IPS-20b (cell line): ENCODE data around the gene BAZ1B.
"Not testable (repeated sequence)": the region's sequence is repeated elsewhere in the genome, so short reads cannot be mapped to it uniquely, and the experiment has no call there.

ENCODE experiments used
- H3K27ac ChIP-seq: one replicate; pipeline ENCODE4 v1.5.1; 2013; ENCODE audit warnings: low read length
- H3K27me3 ChIP-seq: 2 replicates; pipeline ENCODE4 v1.6.1; 2013; ENCODE audit warnings: mild to moderate bottlenecking, low read length, inconsistent platforms; ENCODE audit not compliant: insufficient read depth
- H3K36me3 ChIP-seq: 2 replicates; pipeline ENCODE4 v1.6.1; 2013; ENCODE audit warnings: low read depth, mild to moderate bottlenecking, inconsistent platforms, low read length, moderate library complexity; ENCODE audit not compliant: insufficient read depth
- H3K4me1 ChIP-seq: 2 replicates; pipeline ENCODE4 v1.6.1; 2013; ENCODE audit warnings: mild to moderate bottlenecking, control low read depth, inconsistent platforms, low read length, moderate library complexity; ENCODE audit not compliant: insufficient read depth
- H3K4me3 ChIP-seq: 2 replicates; pipeline ENCODE4 v1.5.1; 2013; ENCODE audit warnings: mild to moderate bottlenecking, low read length, inconsistent platforms
- H3K9ac ChIP-seq: 2 replicates; pipeline ENCODE4 v1.6.1; 2013; ENCODE audit warnings: low read depth, mild to moderate bottlenecking, inconsistent platforms, low read length, moderate library complexity
- H3K9me3 ChIP-seq: 2 replicates; pipeline ENCODE4 v1.6.1; 2013; ENCODE audit warnings: mild to moderate bottlenecking, low read depth, low read length, inconsistent platforms; ENCODE audit not compliant: insufficient read depth

Gene BAZ1B

DNA sequence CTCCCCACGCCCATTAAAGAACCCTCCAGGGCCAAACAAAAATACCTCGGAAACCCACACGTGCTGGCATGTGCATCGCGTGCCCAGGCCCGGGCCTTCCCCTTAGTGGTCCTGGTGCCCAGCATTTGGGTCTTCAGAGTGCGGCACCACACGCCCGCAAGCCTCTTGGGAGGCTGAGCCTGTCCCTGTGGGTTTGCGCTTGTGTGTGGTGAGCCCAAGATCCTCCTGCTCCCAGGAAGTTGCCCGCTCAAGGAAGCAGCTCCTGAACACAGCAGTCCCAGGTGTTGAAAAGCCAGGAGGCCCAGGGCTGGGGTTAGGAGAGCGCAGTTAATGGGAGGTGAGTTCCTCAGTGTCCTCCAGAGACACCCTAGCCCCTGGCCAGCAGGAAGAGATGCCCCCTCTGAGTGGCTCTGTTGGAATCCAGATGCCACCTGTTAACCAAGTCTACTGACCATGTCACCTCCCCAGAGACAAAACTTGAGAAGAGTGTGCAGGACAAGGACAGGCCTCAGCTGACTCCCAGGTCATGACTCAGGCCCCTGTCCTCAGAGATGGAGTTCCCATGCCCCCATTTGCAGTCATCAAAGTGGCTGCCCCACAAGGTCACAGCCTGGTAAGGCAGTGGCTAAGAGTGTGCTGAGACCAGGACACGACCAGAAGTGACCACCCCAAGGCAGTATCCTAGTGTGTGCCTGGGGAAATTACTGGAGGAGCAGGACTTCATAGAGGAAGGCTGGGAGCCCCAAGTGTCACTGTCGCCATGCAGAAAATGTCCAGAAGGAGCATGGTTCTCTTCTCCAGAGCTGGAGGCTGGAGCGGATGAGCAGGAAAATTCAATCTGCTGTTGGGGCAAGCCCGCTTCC, 83.3 kb downstream of the BAZ1B start:
- Histone ChIP-seq H3K27ac (no peak overlapping the region), H3K4me3 (no peak overlapping the region), H3K27me3 (peaks cover 18% of the 10 kb centered on the region), H3K36me3 (peaks cover 42% of the 10 kb centered on the region), H3K4me1 (no peaks in the 10 kb centered on the region), H3K9ac (no peak overlapping the region), H3K9me3 (no peaks in the 10 kb centered on the region)

- Histone ChIP-seq H3K9ac (no peak overlapping the region), H3K27ac (no peak overlapping the region), H3K4me1 (no peaks in the 10 kb centered on the region), H3K4me3 (no peak overlapping the region), H3K9me3 (no peaks in the 10 kb centered on the region), H3K36me3 (peaks cover 33% of the 10 kb centered on the region), H3K27me3 (peaks cover 18% of the 10 kb centered on the region)
Measured at GRCh38 chr7:73437621-73438416, 84.3 kb downstream of the BAZ1B start.

- Histone ChIP-seq H3K27me3 (peaks cover 18% of the 10 kb centered on the region), H3K9ac (no peak overlapping the region), H3K4me1 (no peaks in the 10 kb centered on the region), H3K36me3 (peaks cover 26% of the 10 kb centered on the region), H3K4me3 (no peak overlapping the region), H3K27ac (no peak overlapping the region), H3K9me3 (no peaks in the 10 kb centered on the region)
Measured at GRCh38 chr7:73437091-73437490, 85.0 kb downstream of the BAZ1B start.

- no peak overlapping the region for H3K9ac ChIP-seq
- peaks cover 17% of the 10 kb centered on the region for H3K36me3 ChIP-seq
- H3K4me3 ChIP-seq, result no peak overlapping the region
- no peak overlapping the region for H3K27ac ChIP-seq
- H3K4me1 ChIP-seq, result no peaks in the 10 kb centered on the region
- H3K27me3 ChIP-seq, result peaks cover 18% of the 10 kb centered on the region
- no peaks in the 10 kb centered on the region for H3K9me3 ChIP-seq
Measured at GRCh38 chr7:73436031-73436929, 85.8 kb downstream of the BAZ1B start.

GRCh38 chr7:73435471-73436009, 86.6 kb downstream of the BAZ1B start:
- H3K4me1 ChIP-seq, result no peaks in the 10 kb centered on the region
- no peak overlapping the region for H3K4me3 ChIP-seq
- peaks cover 10% of the 10 kb centered on the region for H3K36me3 ChIP-seq
- H3K27me3 ChIP-seq, result peaks cover 18% of the 10 kb centered on the region
- H3K9ac ChIP-seq, result no peak overlapping the region
- no peaks in the 10 kb centered on the region for H3K9me3 ChIP-seq
- H3K27ac ChIP-seq, result no peak overlapping the region

DNA sequence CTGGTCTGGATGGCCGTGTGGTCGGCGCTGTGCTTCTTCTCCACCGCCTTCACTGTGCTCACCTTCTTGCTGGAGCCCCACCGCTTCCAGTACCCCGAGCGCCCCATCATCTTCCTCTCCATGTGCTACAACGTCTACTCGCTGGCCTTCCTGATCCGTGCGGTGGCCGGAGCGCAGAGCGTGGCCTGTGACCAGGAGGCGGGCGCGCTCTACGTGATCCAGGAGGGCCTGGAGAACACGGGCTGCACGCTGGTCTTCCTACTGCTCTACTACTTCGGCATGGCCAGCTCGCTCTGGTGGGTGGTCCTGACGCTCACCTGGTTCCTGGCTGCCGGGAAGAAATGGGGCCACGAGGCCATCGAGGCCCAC, 87.4 kb downstream of the BAZ1B start:
- Histone ChIP-seq H3K27me3 (peaks cover 18% of the 10 kb centered on the region), H3K9ac (no peak overlapping the region), H3K9me3 (no peaks in the 10 kb centered on the region), H3K4me3 (no peak overlapping the region), H3K27ac (no peak overlapping the region), H3K4me1 (no peaks in the 10 kb centered on the region; the same call in 1 of the 2 replicates), H3K36me3 (peaks cover 2% of the 10 kb centered on the region; the same call in 1 of the 2 replicates)

DNA sequence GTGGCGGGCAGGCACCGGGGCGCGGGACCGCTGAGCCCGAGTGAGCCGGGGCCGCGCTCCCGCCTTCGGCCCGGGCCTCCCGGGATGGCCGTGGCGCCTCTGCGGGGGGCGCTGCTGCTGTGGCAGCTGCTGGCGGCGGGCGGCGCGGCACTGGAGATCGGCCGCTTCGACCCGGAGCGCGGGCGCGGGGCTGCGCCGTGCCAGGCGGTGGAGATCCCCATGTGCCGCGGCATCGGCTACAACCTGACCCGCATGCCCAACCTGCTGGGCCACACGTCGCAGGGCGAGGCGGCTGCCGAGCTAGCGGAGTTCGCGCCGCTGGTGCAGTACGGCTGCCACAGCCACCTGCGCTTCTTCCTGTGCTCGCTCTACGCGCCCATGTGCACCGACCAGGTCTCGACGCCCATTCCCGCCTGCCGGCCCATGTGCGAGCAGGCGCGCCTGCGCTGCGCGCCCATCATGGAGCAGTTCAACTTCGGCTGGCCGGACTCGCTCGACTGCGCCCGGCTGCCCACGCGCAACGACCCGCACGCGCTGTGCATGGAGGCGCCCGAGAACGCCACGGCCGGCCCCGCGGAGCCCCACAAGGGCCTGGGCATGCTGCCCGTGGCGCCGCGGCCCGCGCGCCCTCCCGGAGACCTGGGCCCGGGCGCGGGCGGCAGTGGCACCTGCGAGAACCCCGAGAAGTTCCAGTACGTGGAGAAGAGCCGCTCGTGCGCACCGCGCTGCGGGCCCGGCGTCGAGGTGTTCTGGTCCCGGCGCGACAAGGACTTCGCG, 88.0 kb downstream of the BAZ1B start:
- H3K36me3 ChIP-seq, result no peaks in the 10 kb centered on the region; the same call in 1 of the 2 replicates
- no peak overlapping the region for H3K9ac ChIP-seq
- H3K9me3 ChIP-seq, result no peaks in the 10 kb centered on the region
- H3K27me3 ChIP-seq, result peaks cover 18% of the 10 kb centered on the region
- peaks cover under 1% of the 10 kb centered on the region; the same call in 1 of the 2 replicates for H3K4me1 ChIP-seq
- no peak overlapping the region for H3K27ac ChIP-seq
- H3K4me3 ChIP-seq, result peak overlapping the region; percentile 62; the same call in 1 of the 2 replicates

DNA sequence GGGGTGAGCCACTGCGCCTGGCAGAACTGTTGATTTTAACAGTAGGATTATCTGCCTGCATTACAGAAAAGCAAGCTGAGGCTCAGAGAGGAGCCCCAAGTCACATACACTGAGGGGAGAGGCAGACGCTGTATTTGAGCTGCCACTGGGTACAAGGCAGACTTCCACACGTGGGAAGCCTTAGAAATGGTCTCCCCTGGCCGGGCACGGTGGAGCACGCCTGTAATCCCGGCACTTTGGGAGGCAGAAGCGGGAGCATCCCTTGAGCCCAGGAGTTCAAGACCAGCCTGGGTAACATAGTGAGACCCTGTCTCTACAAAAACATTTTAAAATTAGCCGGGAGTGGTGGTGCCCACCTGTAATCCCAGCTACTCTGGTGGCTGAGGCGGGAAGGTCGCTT, 89.4 kb downstream of the BAZ1B start:
- Histone ChIP-seq H3K27ac (no peak overlapping the region), H3K4me3 (no peak overlapping the region), H3K9me3 (no peaks in the 10 kb centered on the region), H3K36me3 (no peaks in the 10 kb centered on the region), H3K4me1 (peaks cover 6% of the 10 kb centered on the region; the same call in 1 of the 2 replicates), H3K9ac (no peak overlapping the region), H3K27me3 (peaks cover 18% of the 10 kb centered on the region)

DNA sequence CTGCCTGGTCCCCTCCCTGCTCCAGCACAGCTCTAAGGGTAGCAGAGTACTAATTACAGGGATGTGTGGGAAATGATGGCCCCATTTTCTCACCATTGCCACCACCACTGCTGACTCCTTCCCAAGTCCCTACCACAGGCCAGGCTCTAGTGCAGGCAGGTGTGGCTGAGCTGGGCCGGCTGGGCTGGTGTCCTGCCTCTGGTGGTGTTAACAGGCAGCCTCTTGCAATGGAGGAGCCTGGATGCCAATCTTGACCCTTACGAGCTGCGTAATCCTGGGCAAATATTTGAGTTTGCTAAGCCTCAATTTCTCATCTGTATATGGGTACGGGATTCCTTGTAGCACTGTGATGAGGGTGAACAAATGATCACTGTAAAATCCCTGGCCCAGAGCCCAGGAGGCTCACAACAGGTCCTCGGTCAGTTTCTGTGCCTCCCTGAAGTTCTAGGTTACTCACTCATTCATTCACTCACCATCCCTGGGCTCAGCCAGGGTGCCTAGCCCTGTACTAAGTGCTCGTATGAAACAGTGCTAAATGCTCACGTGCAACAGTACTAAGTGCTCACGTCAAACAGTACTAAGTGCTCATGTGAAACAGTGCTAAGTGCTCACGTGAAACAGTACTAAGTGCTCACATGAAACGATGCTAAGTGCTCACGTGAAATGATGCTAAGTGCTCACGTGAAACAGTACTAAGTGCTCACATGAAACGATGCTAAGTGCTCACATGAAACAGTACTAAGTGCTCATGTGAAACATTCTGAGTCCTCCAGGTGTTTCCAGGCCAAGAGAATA, 90.9 kb downstream of the BAZ1B start:
- peaks cover 6% of the 10 kb centered on the region; the same call in 1 of the 2 replicates for H3K4me1 ChIP-seq
- H3K27ac ChIP-seq, result no peak overlapping the region
- no peak overlapping the region for H3K9ac ChIP-seq
- H3K4me3 ChIP-seq, result no peak overlapping the region
- no peaks in the 10 kb centered on the region for H3K36me3 ChIP-seq
- peaks cover 18% of the 10 kb centered on the region for H3K27me3 ChIP-seq
- H3K9me3 ChIP-seq, result no peaks in the 10 kb centered on the region

DNA sequence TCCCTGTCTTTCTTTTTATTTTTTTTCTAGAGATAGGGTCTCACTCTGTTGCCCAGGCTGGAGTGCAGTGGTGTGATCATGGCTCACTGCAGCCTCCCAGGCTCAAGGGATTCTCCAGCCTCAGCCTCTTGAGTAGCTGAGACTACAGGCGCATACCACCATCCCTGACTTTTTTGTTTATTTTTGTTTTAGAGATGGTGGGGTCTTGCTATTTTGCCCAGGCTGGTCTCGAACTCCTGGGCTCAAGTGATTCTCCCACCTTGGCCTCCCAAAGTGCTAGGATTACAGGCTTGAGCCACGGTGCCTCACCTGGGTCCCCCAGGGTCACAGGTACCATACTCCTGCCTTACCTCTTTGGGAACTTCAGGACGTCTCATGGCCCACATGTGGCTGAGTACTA, 91.6 kb downstream of the BAZ1B start:
- not testable (repeated sequence) for H3K9me3 ChIP-seq, H3K4me3 ChIP-seq, H3K4me1 ChIP-seq, H3K27ac ChIP-seq, H3K36me3 ChIP-seq, H3K9ac ChIP-seq
- peaks cover 17% of the 10 kb centered on the region for H3K27me3 ChIP-seq
